NCI-H2196 treated with DMSO at 0.1 percent for 48 hours (cell line): ENCODE measurements around the gene CHST9.

ENCODE experiments used
- DNase-seq: peaks from one replicate; lab custom pipeline; 2025; ENCODE audit not compliant: unreplicated experiment; lab: John Stamatoyannopoulos, UW

CHST9 gene

GRCh38 chr18:26868968-26869586, 316.0 kb downstream of the CHST9 start:
- no peak for DNase-seq

GRCh38 chr18:26867471-26867870, 317.6 kb downstream of the CHST9 start:
- no peak for DNase-seq

GRCh38 chr18:26865557-26865956, 319.6 kb downstream of the CHST9 start, which contains the start of gene AQP4:
Gene AQP4, minus strand, starts transcription at chr18:26865707. Its CDS starts 18 bp downstream, at chr18:26865689.
- DNase-seq = no peak

GRCh38 chr18:26864658-26865057, 320.4 kb downstream of the CHST9 start:
- DNase-seq = no peak

- no peak for DNase-seq
Measured at GRCh38 chr18:26863921-26864497, 321.1 kb downstream of the CHST9 start.

GRCh38 chr18:26863122-26863879, 321.8 kb downstream of the CHST9 start:
- DNase-seq = peak; percentile 37

- no peak for DNase-seq
Measured at GRCh38 chr18:26862084-26862483, 323.0 kb downstream of the CHST9 start.
